Endothelial cell of umbilical vein (primary cell): ENCODE data around the gene TOR1B. TPM values are rescaled to one million over a fixed set of nuclear protein-coding genes. Genes with fewer than 3 reads are reported as not detected.

Experiments
- BruUV-seq: library from RNA; stranded (reverse); fragments of 400-500 nt; replicated peaks from 2 replicates; lab custom pipeline; 2021; lab: Mats Ljungman, UMichigan
- CTCF ChIA-PET: fragments of 300-600, 350-600 bp; sonication (Branson Sonifier 250); formaldehyde crosslinking; loops from one replicate; lab custom pipeline; 2021; ENCODE audit warnings: antibody characterized with exemption, inconsistent platforms; lab: Charles Lee
- POLR2A ChIA-PET: fragments of 300-600, 350-600 bp; sonication (Branson Sonifier 250); formaldehyde crosslinking; loops from one replicate; lab custom pipeline; 2021; ENCODE audit warnings: antibody characterized with exemption, inconsistent platforms; lab: Charles Lee
- DNase-seq: peaks from one replicate; pipeline ENCODE4 v3.0.0-alpha.2; 2011; ENCODE audit warnings: low read depth, low spot score
- FAIRE-seq: peaks from 2 replicates; lab custom pipeline; 2011; peaks lifted over from hg19 to GRCh38; lab: Jason Lieb, UNC
- H2AFZ ChIP-seq: 2 replicates; pipeline ENCODE4 v1.6.0; 2012; ENCODE audit warnings: low read depth, low read length, control low read depth, inconsistent platforms
- H3K27ac ChIP-seq: 2 replicates; pipeline ENCODE4 v1.5.1; 2011; ENCODE audit warnings: low read depth, mild to moderate bottlenecking, control low read depth, low read length, moderate library complexity; ENCODE audit not compliant: insufficient read depth
- H3K27me3 ChIP-seq, 2 experiments: 2 replicates each; pipeline versions ENCODE4 v1.6.0 to v1.6.1; 2011; ENCODE audit warnings: low read length in 2 of 2, mixed read lengths in 1 of 2; ENCODE audit not compliant: control insufficient read depth in 2 of 2, insufficient read depth in 2 of 2
- H3K36me3 ChIP-seq, 2 experiments: 2 replicates in 1 of 2; 3 replicates in 1 of 2; pipeline ENCODE4 v1.5.1; 2011; ENCODE audit warnings: low read length in 2 of 2, mild to moderate bottlenecking in 1 of 2, moderate library complexity in 1 of 2; ENCODE audit not compliant: control insufficient read depth in 2 of 2, insufficient read depth in 2 of 2; ENCODE audit errors: extremely low read depth in 1 of 2
- H3K4me1 ChIP-seq: 3 replicates; pipeline ENCODE4 v1.5.1; 2011; ENCODE audit warnings: mild to moderate bottlenecking, low read length; ENCODE audit not compliant: control insufficient read depth, insufficient read depth; ENCODE audit errors: extremely low read depth
- H3K4me2 ChIP-seq: 2 replicates; pipeline ENCODE4 v1.6.1; 2011; ENCODE audit warnings: low read length, control low read depth, mixed read lengths; ENCODE audit not compliant: insufficient read depth
- H3K4me3 ChIP-seq, 3 experiments: fragments of 200-600 bp in 1 of 3; sonication (generic), shearing (Covaris generic) in 1 of 3; replicated peaks in 1 of 3; 2 replicates each; pipeline ENCODE4 v1.5.1; 2011 to 2016; ENCODE audit warnings: control low read depth in 3 of 3, low read length in 3 of 3, mild to moderate bottlenecking in 2 of 3, inconsistent platforms in 1 of 3, low read depth in 1 of 3, moderate library complexity in 1 of 3; ENCODE audit not compliant: insufficient read depth in 1 of 3
- H3K79me2 ChIP-seq: 2 replicates; pipeline ENCODE4 v1.6.0; 2012; ENCODE audit warnings: low read length, inconsistent platforms; ENCODE audit not compliant: control insufficient read depth, insufficient read depth
- H3K9ac ChIP-seq: replicated peaks from 2 replicates; pipeline ENCODE3; 2011; ENCODE audit warnings: low read length, control low read depth; ENCODE audit not compliant: insufficient read depth; ENCODE audit errors: extremely low read depth
- H3K9me1 ChIP-seq: replicated peaks from 3 replicates; pipeline ENCODE4 v1.6.0; 2011; ENCODE audit warnings: mild to moderate bottlenecking, low read length; ENCODE audit not compliant: control insufficient read depth, insufficient read depth; ENCODE audit errors: extremely low read depth
- H3K9me3 ChIP-seq: replicated peaks from 2 replicates; pipeline ENCODE4 v1.5.1; 2012; ENCODE audit warnings: low read length, inconsistent platforms; ENCODE audit not compliant: control insufficient read depth, insufficient read depth
- H4K20me1 ChIP-seq: replicated peaks from 2 replicates; pipeline ENCODE3; 2011; ENCODE audit warnings: mild to moderate bottlenecking, low read length; ENCODE audit not compliant: control insufficient read depth, insufficient read depth; ENCODE audit errors: extremely low read depth
- CTCF ChIP-seq, 2 donors: IDR thresholded peaks; 1 replicate in 1 of 2; 2 replicates in 1 of 2; pipeline ENCODE4 v1.5.1; 2011; ENCODE audit warnings: low read length in 2 of 2, mild to moderate bottlenecking in 2 of 2, moderate library complexity in 2 of 2, control low read depth in 1 of 2, inconsistent platforms in 1 of 2, low read depth in 1 of 2; ENCODE audit not compliant: insufficient read depth in 1 of 2; ENCODE audit errors: extremely low read depth in 1 of 2
- EZH2 ChIP-seq: IDR thresholded peaks from 2 replicates; pipeline ENCODE4 v1.6.1; 2012; ENCODE audit warnings: borderline replicate concordance, low read depth, mild to moderate bottlenecking, moderate library complexity, low read length, inconsistent platforms; ENCODE audit not compliant: severe bottlenecking
- FOS ChIP-seq: IDR thresholded peaks from 2 replicates; pipeline ENCODE4 v1.6.1; 2011; ENCODE audit warnings: mild to moderate bottlenecking, low read length, moderate library complexity, borderline replicate concordance; ENCODE audit not compliant: insufficient read depth
- GATA2 ChIP-seq: IDR thresholded peaks from 2 replicates; pipeline ENCODE4 v1.7.0; 2011; ENCODE audit warnings: low read depth, mild to moderate bottlenecking, moderate library complexity, mixed read lengths, low read length; ENCODE audit not compliant: insufficient read length, insufficient read depth
- JUN ChIP-seq: IDR thresholded peaks from 2 replicates; pipeline ENCODE4 v1.6.1; 2011; ENCODE audit warnings: borderline replicate concordance, low read depth; ENCODE audit not compliant: insufficient read length, insufficient read depth
- MAX ChIP-seq: IDR thresholded peaks from 2 replicates; pipeline ENCODE4 v1.6.1; 2011; ENCODE audit not compliant: insufficient read depth, insufficient read length
- MYC ChIP-seq: IDR thresholded peaks from one replicate; pipeline ENCODE4 v1.6.1; 2011; ENCODE audit warnings: mild to moderate bottlenecking, low read depth, low read length
- POLR2A ChIP-seq: IDR thresholded peaks from 2 replicates; pipeline ENCODE4 v1.6.1; 2012; ENCODE audit warnings: low read depth, mild to moderate bottlenecking, control low read depth, low read length
- POLR2AphosphoS5 ChIP-seq: IDR thresholded peaks from 2 replicates; pipeline ENCODE4 v1.6.1; 2012; ENCODE audit warnings: low read depth, mild to moderate bottlenecking, control low read depth, low read length, moderate library complexity; ENCODE audit not compliant: insufficient read depth
- dilution Hi-C: fragments of 300-500 bp; cut with MboI; formaldehyde crosslinking; loops from one replicate; pipeline ENCODE4 v1.15.0; 2019; ENCODE audit warnings: low sequenced_read_pairs; ENCODE audit not compliant: extremely low pct_ligation_motif_present
- intact Hi-C: fragments of 100-400 bp; cut with micrococcal nuclease; formaldehyde crosslinking; loops from one replicate; pipeline ENCODE4 v1.10.0; 2022
- polyA plus RNA-seq, 4 experiments: library from polyadenylated mRNA; depleted of rRNA in 3 of 4; stranded (reverse) in 3 of 4; unstranded in 1 of 4; fragments of >200 nt; gene quantifications; 2 replicates each; pipeline versions ENCODE4 v1.2.1 to v1.2.3, GENCODE V29; 2011 to 2012; ENCODE audit warnings: missing spikeins in 1 of 4
- total RNA-seq: library from RNA; stranded (reverse); gene quantifications from 2 replicates; pipeline ENCODE4 v1.2.3, GENCODE V29; 2021

Gene TOR1B
- total and polyA plus RNA-seq, 2 donors (not counting 3 experiments of a cell fraction or from before 2014, with no cell fraction given): 27.0 to 29.5 TPM

GRCh38 chr9:129840034-129840433, 37.0 kb downstream of the TOR1B start:
- BruUV-seq: no TSS peak
- Histone ChIP-seq H3K27me3 (no peaks in the 10 kb centered on the region), H3K4me1 (peaks cover 12% of the 10 kb centered on the region), H3K36me3 (no peaks in the 10 kb centered on the region), H3K9me1 (no peaks in the 10 kb centered on the region), H4K20me1 (no peaks in the 10 kb centered on the region), H2AFZ (no peak overlapping the region), H3K4me2 (no peak overlapping the region), H3K27ac (no peak overlapping the region), H3K79me2 (no peaks in the 10 kb centered on the region), H3K4me3 (no peak overlapping the region), H3K9me3 (no peaks in the 10 kb centered on the region), H3K9ac (no peak overlapping the region)
- dilution Hi-C loops: no loop called here
- FAIRE-seq (no peak), DNase-seq (no peak)
- ChIA-PET CTCF (no interaction called here), POLR2A (no interaction called here)
- intact Hi-C loops: no loop called here
- TF ChIP-seq CTCF (IDR thresholded peaks at IDR 0.05; ENCODE audit: extremely low read depth in 1 of 2, insufficient read depth in 1 of 2, low read depth in 1 of 2, low read length in 2 of 2) (no peak), POLR2AphosphoS5 (no peak), FOS (no peak), MYC (no peak), POLR2A (no peak), GATA2 (no peak), EZH2 (no peak), MAX (no peak), JUN (no peak)
